ENCODE results near the gene TMUB1.
A peak's percentile ranks its signal among the peaks of the same experiment; 100 is the strongest.
"Not testable (repeated sequence)": the region's sequence is repeated elsewhere in the genome, so short reads cannot be mapped to it uniquely, and the experiment has no call there.

Gene TMUB1

DNA sequence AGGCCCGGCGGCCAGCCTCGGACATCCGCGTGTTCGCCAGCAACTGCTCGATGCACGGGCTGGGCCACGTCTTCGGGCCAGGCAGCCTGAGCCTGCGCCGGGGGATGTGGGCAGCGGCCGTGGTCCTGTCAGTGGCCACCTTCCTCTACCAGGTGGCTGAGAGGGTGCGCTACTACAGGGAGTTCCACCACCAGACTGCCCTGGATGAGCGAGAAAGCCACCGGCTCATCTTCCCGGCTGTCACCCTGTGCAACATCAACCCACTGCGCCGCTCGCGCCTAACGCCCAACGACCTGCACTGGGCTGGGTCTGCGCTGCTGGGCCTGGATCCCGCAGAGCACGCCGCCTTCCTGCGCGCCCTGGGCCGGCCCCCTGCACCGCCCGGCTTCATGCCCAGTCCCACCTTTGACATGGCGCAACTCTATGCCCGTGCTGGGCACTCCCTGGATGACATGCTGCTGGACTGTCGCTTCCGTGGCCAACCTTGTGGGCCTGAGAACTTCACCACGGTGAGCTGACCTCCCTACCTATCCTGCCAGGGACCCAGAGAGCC lies 34.3 kb downstream of the TMUB1 start:
- no peak for DNase-seq

DNA sequence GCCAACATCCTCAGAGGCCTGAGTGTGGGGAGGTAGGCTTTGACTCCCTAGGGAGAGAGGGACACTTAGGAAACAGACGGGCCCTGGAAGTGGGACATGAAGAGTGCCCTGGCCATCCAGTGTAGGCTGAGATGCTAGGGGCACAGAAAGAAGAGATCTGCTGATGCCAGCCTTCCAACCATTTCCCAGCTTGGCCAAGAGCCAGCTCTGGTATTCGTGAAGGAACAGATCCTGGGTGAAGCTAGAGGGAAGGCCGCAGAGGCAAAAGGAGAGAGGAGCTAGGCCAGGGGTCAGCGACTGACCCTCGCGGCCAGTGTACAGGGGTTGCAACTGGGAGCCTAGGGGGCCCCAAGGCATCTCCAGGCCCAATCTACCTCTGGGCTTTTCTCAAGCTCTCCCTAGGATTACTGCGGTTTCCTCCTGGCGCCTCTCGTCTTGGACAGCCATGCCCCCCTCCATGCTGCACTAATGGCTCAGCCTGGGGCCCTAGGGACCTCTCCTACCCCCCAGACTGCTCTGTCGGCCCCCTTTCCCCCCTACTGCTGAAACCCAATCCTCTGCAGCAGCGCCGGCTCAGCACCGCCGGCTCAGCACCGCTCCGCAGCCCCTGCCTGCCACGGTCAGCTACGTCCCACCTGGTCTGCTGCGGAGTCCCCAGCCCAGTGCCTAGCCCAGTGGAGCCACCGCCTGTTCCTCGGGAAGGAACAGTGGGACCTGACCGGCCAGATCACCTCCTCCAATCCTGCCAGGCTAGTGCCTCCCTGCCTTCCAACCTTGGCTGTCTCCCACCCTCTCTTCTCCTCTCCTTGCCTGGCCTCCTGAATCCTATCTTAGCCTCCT lies 35.1 kb downstream of the TMUB1 start, which contains the start of gene ASIC3:
ASIC3 (plus strand) TSS at position 556 of the 840 bp plus-strand sequence. CDS start 355 bp downstream, outside the sequence.
- DNase-seq, result no peak

DNA sequence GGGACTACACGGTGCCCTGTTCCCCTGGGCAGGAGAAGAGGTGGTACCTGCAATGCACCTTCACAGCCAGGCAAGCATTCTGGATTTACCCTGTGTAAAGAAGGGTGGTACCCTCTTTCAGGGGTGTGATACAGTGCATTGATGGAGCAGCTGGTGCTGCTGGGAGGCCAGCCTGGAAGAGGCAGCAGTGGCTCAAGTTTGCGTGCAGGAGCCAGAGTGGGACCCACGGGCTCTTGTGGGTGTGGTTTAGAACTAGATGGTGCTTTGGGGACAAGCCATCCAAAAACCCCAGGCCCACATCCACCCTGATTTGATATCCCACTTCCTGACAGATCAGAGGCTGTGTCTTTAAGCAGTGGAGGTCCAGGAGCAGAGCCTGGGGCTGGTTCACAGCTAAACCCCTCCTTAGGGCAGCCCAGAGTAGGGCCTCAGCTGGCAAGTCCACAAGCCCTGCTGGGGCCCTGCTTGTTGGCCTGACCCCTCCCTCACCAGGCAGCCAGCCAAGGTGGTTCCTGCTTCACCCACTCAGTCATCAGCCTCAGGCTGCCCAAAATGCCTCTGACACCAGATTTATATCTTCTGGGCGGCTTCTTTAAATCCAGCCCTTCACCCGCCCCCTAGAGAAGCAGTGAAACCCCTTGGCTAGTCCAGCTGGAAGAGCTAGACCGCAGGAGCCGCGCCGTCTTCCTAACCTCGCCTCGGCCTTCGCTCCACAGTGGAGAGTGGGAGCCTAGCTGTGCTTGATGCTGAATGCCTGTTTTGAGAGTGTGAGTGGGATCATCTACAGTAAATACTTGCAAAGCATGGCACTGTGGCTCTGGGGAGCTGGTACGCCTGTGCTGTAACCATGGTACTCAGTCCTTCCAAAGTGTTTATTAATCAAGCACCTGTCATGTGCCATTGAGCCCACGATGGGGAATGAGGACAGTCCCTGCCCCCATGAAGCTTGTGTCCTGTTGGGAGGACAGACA lies 36.4 kb downstream of the TMUB1 start:
- DNase-seq, result peak; percentile 27

DNA sequence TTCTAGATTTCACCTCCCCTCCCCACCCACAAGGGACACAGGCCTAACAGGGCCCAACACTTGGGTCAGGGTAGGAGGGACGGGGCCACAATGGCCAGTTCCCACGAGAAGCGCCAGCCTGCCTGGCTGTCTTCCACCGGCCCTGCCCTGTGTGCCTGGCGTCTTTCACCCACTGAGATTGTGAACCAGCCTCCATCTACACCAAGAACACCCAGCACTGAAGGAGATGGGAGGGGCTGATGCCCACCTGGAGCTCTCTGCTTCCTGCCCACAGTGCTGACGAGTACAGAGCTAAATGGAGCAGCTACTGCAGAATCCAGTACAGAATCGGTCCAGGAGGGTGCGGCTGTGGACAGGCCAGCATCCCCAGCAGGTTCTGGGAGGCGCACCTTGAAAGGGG lies 37.3 kb downstream of the TMUB1 start:
- DNase-seq, result no peak

DNA sequence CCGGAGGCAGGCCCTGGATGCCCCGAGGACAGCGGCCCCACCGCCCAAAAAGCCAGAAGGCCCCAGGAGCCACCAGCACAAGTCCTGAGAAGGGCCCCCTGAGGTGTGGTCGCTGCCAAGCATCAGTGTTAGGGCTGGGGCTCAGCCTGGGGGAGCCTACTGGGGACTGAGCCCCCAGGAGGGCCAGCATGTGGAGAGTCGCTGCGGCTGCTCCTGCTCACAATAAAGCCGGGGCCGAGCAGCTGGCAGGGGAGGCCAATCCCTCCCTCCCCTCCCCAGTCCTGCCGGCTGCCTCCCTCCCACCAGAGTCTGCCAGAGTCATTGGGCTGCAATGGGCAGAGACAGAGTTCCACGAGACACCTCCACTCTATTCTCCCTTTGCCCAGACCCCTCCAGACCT lies 38.0 kb downstream of the TMUB1 start:
- no peak for DNase-seq

DNA sequence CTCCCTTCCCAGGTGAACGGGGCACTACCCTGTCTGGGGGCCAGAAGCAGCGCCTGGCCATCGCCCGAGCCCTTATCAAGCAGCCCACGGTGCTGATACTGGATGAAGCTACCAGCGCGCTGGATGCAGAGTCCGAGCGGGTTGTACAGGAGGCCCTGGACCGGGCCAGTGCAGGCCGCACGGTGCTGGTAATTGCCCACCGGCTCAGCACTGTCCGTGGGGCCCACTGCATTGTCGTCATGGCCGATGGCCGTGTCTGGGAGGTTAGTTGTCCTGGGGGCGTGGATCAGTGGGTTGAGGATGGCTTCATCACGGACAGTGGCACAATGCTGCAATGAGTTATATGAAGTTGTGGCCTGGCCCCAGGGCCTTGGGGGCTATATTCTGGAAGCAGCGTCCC lies 39.3 kb downstream of the TMUB1 start:
- no peak for DNase-seq

DNA sequence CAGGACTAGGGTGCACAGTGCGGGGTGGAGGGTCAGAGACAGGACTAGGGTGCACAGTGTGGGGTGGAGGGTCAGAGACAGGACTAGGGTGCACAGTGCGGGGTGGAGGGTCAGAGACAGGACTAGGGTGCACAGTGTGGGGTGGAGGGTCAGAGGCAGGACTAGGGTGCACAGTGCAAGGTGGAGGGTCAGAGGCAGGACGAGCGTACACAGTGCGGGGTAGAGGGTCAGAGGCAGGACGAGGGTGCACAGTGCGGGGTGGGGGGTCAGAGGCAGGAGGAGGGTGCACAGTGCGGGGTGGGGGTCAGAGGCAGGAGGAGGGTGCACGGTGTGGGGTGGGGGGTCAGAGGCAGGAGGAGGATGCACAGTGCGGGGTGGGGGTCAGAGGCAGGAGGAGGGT lies 39.8 kb downstream of the TMUB1 start:
- DNase-seq, result not testable (repeated sequence)

DNA sequence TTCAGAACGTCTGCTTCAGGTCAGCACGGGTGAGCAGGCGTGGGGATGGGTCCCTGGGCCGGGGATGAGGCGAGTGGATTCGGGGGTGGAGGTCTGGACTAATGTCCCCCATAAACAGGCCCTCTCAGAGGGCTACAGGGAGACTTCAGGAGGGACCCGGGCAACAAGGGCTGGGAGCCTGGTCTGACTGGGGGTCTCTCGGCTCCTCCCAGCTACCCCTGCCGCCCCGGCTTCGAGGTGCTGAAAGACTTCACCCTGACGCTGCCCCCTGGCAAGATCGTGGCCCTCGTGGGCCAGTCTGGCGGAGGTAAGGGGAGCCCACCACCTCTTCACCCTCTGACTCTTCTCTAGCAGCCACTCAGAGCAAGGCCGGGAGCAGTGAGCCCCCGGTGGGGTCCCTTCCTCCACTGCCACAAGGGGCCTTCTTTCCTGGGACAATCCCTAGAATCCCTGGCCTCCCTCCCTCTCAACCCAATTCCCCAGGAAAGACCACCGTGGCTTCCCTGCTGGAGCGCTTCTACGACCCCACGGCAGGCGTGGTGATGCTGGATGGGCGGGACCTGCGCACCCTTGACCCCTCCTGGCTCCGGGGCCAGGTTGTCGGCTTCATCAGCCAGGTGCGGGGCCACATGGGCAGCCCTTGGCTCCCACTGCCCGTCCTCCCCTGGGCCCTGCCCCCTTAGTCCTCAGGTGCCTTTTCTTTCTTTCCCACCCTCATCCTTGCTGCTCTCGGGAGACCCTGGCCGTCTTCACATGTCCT lies 42.5 kb downstream of the TMUB1 start:
- no peak for DNase-seq

DNA sequence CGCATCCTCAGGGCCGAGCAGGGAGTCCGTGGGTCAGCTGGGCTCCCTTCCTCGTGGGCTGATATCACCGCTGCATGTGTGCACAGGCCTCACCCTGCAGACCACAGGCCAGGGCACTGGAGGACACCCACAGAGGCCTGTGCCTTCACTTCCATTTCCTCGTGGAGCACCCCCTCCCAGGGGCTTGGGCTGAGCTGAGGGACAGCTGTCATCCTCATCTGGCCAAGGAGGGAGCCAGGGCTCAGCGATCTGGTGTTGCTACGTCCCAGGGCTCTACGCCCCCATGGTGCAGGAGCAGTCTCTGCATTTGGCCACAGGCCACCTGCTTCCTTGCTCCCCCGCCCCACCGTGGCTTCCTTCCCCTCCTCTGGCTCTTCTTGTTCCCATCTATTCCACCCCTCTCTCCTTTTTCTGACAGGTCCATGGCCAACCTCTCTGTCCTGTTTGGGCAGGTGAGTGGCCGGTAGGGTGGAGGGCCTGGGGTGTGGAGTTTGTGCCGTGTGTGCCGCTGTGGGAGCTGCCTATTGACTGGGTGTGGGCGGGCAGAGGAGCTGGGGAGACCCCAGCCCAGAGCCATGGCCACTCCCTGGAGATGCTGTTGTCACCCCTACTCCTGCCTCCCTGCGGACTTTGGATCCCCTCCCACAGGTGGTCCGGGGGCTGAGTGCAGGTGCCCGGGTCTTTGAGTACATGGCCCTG lies 43.3 kb downstream of the TMUB1 start:
- no peak for DNase-seq

DNA sequence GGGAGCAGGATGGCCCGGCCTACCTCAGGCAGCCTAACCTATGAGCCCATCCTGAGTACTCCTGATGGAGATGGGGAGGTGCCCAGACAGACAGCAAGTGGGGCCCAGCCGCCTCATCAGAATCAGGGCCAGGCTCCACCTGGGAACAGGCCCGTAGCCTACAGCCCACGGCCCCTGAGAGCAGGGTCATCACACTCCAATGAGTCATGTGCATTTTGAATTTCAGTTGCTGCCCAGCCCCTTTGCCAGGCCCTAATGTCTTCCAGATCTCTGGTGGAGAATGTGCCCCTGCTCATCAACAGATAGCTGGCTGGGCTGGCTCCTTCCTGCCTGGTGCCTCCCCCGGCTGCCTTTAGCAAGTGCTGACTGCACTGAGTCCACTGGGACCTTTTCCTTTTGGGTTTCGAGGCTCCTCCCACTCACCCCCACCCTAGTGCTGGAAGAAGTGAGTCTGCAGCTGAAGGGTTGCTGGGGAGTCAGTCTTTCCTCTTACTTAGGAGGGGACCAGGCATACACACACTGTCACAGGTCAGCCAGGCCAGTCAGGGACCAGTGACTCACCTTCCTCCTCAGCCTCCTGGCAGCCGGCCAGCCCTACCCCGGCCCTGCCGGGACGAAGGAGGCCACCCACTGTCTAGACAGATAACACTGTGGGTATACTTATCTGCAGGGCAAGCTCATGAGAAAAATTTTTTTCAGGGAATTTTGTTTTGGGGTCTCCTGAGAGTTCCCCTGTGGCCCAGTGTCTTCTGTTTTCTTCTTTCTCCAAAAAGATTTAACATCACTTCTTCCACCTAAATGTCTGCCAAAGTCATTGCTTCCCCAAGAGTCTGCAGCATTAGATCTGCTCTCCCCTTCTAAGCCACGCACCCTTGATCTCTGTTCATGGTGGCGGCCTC lies 44.1 kb downstream of the TMUB1 start:
- no peak for DNase-seq

DNA sequence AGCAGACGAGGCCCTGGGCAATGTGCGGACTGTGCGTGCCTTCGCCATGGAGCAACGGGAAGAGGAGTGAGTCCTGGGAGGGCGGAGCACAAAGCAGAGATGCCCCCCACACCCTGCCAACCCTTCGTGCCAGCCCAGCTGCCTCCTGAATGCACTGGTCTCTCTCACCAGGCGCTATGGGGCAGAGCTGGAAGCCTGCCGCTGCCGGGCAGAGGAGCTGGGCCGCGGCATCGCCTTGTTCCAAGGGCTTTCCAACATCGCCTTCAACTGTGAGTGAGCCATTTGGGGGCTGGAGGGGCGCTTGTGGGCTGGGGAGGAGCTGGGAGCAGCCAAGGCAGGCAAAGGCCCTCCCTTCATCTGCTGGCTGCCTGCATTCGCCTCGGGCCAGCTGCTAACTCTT lies 47.4 kb downstream of the TMUB1 start:
- DNase-seq, result no peak

DNA sequence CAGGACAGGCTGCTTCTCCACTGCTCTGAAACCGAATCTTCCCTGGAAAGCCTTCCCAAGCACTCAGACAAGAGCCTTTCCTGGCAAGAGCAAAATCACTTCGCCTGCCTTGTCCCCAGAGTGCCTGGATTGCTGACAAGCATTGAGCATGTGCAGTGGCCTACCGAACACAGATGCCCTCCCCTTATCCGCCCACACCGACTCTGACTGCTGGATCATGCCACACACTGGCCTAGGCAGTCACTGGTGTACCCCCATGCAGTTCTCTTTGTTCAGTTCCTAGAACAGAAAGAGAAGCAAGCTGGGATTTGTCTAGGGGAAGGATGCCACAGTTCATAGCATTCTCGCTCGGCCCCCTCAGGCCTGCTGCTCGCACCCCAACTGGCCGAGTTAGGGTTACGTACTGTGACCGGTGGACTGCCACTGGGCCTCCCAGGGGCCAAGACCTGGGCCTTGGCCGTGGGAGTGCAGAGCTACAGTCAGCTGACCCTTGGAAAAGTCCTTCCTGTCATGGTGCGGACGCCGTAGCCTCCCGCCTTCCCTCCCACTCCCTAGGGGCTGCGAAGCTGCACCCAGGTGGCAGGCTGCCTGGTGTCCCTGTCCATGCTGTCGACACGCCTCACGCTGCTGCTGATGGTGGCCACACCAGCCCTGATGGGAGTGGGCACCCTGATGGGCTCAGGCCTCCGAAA lies 48.1 kb downstream of the TMUB1 start:
- no peak for DNase-seq

DNA sequence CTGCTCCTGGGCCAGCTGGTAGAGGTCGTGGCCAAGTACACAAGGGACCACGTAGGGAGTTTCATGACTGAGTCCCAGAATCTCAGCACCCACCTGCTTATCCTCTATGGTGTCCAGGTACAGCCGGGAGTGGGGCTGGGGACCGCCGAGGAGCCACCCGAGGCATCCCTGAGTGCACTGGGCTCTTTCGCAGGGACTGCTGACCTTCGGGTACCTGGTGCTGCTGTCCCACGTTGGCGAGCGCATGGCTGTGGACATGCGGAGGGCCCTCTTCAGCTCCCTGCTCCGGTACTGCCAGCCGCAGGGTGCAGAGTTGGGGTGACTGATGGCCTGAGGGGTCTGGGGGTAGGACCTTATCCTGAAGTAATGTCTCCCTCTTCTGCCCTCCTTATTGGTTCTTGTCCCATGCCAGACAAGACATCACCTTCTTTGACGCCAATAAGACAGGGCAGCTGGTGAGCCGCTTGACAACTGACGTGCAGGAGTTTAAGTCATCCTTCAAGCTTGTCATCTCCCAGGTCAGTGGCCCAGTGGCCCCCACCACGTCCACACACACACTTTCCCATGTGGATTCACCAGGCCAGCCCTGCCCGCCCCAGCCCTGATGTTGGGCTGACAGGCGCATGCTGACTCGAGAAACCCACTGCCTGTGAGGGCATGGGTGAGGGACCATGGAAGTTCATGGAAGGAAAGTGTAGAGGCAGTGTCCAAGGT lies 48.8 kb downstream of the TMUB1 start:
- no peak for DNase-seq

DNA sequence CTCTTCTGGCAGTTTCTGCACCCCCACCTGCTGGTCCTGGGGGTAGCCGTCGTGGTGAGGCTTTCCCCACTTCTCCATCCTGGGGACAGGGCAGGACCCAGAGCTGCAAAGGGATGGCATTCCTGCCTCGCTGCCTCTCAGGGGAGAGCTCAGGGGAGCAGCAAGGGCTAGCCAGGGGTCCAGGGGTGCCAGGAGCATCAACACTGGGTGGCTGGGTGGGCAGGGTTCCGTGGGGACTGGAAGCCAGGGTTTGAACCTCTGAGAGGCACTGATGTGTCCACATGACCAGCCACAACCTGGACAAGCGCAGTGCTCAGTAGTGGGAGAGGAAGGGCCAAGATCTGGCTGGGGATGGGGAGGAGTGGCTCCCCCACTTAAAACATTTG lies 49.4 kb downstream of the TMUB1 start:
- no peak for DNase-seq

DNA sequence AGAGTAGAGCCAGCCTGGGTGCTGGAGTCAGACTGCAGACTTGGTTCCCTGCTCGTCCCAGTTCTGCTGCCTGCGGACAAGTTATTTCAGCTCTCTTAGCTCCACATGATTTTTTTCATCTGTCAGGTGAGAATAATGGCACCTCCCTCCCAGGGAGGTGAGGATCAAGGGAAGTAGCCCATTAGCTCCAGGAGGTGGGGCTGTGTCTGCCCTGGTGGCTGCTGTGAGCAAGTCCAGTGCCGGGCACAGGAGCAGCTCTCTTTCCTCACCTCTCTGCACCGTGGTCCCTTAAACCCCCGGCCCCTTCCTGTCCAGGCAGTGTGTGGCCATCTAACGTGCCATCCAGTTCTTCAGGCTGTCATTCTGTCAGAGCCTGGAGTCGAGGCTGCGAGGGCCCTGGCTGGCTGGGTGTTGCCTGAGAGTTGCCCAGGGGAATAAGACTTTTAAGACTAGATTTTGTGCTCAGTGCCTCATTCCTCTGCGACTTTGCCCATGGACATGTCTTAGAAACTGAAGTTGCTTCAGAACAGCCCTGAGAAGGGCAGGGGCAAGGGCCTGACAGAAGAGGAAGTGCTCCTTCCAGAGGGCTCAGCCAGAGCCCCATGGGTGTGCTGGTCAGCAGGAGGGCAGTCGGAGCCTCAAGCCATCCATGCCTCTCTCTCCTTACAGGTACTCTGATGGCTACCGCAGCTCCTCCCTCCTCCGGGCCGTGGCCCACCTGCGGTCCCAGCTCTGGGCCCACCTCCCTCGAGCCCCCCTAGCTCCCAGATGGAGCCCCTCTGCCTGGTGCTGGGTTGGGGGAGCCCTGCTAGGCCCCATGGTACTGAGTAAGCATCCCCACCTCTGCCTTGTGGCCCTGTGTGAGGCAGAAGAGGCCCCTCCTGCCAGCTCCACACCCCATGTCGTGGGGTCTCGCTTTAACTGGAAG lies 50.1 kb downstream of the TMUB1 start:
- DNase-seq, result no peak

Measured in DMS79 treated with DMSO at 0.1 percent for 48 hours (cell line).